ENCODE data around the gene WDR87.

- TF ChIP-seq TAF1 (IDR thresholded peaks at IDR 0.05; ENCODE audit: borderline replicate concordance, low read depth, low read length) (no peak), POLR2A (IDR thresholded peaks at IDR 0.05; ENCODE audit: low read depth, low read length) (no peak), POLR2AphosphoS5 (IDR thresholded peaks at IDR 0.05; ENCODE audit: low read depth, low read length) (no peak)
These were observed 18.8 kb upstream of the WDR87 start for GRCh38 chr19:37925212-37925611.
